SK-N-SH treated with all-trans-retinoic acid at 6 μM for 48 hours (cell line): Measurements from ENCODE around the gene DNAH9.

Experiments
- ARNTL ChIP-seq: fragments of 450-650 bp; formaldehyde crosslinking; IDR thresholded peaks from 2 replicates; pipeline ENCODE4 v1.5.0; 2020; ENCODE audit warnings: low read depth, mild to moderate bottlenecking, moderate library complexity, borderline replicate concordance
- BACH2 ChIP-seq: fragments of 250-450 bp; sonication (Bioruptor Pico); IDR thresholded peaks from 2 replicates; pipeline ENCODE4 v1.9.0; 2021; ENCODE audit warnings: mild to moderate bottlenecking, borderline replicate concordance
- CREB5 ChIP-seq: fragments of 250-450 bp; sonication (Bioruptor Pico); IDR thresholded peaks from 2 replicates; pipeline ENCODE4 v1.5.1; 2020; ENCODE audit warnings: low read depth, mild to moderate bottlenecking, moderate library complexity
- CSRNP3 ChIP-seq: fragments of 250-450 bp; sonication (Bioruptor Pico); IDR thresholded peaks from 2 replicates; pipeline ENCODE4 v1.5.1; 2021; ENCODE audit warnings: mild to moderate bottlenecking, moderate library complexity
- ESRRG ChIP-seq: fragments of 250-450 bp; sonication (Bioruptor Pico); IDR thresholded peaks from 2 replicates; pipeline ENCODE4 v1.6.1; 2021; ENCODE audit warnings: mild to moderate bottlenecking
- ISL1 ChIP-seq: fragments of 250-450 bp; sonication (Bioruptor Pico); IDR thresholded peaks from 2 replicates; pipeline ENCODE4 v2.1.2; 2022; ENCODE audit warnings: mild to moderate bottlenecking, moderate library complexity
- PATZ1 ChIP-seq: fragments of 250-450 bp; sonication (Bioruptor Pico); IDR thresholded peaks from 2 replicates; pipeline ENCODE4 v1.8.0; 2020; ENCODE audit warnings: mild to moderate bottlenecking, moderate library complexity, borderline replicate concordance
- PPARA ChIP-seq: fragments of 250-450 bp; sonication (Bioruptor Pico); IDR thresholded peaks from 2 replicates; pipeline ENCODE4 v1.5.0; 2020; ENCODE audit warnings: mild to moderate bottlenecking, borderline replicate concordance
- RARB ChIP-seq: fragments of 250-450 bp; sonication (Bioruptor Pico); IDR thresholded peaks from 2 replicates; pipeline ENCODE4 v1.8.0; 2021; ENCODE audit warnings: mild to moderate bottlenecking, moderate library complexity
- TCF4 ChIP-seq: fragments of 250-450 bp; sonication (Bioruptor Pico); IDR thresholded peaks from 2 replicates; pipeline ENCODE4 v1.8.0; 2021; ENCODE audit warnings: mild to moderate bottlenecking, moderate library complexity, borderline replicate concordance
- TSHZ2 ChIP-seq: fragments of 250-450 bp; sonication (Bioruptor Pico); IDR thresholded peaks from 2 replicates; pipeline ENCODE4 v1.5.0; 2020; ENCODE audit warnings: mild to moderate bottlenecking, moderate library complexity
- ZFP3 ChIP-seq: fragments of 250-450 bp; sonication (Bioruptor Pico); IDR thresholded peaks from 2 replicates; pipeline ENCODE4 v1.5.0; 2020; ENCODE audit warnings: mild to moderate bottlenecking, moderate library complexity
- ZFP30 ChIP-seq: fragments of 450-650 bp; formaldehyde crosslinking; IDR thresholded peaks from 2 replicates; pipeline ENCODE4 v1.5.0; 2022; ENCODE audit warnings: mild to moderate bottlenecking, moderate library complexity
- ZNF565 ChIP-seq: fragments of 450-650 bp; formaldehyde crosslinking; conservative IDR thresholded peaks from 2 replicates; pipeline ENCODE4 v1.5.0; 2020; ENCODE audit warnings: low read depth, mild to moderate bottlenecking, moderate library complexity

- TF ChIP-seq TCF4 (no peak), RARB (CRISPR knock-in tag) (no peak), ISL1 (no peak), BACH2 (CRISPR knock-in tag) (no peak), ZFP30 (CRISPR knock-in tag) (no peak), ZNF565 (CRISPR knock-in tag) (no peak), PPARA (CRISPR knock-in tag) (no peak), ARNTL (no peak), CREB5 (CRISPR knock-in tag) (no peak), CSRNP3 (CRISPR knock-in tag) (no peak), TSHZ2 (CRISPR knock-in tag) (no peak), PATZ1 (no peak), ZFP3 (CRISPR knock-in tag) (no peak), ESRRG (CRISPR knock-in tag) (no peak)
Measured at GRCh38 chr17:11671126-11671525, 72.9 kb downstream of the DNAH9 start.
